Hepatocyte (in vitro differentiated cells): ENCODE results near the gene TMCC1. TPM values are rescaled to one million over a fixed set of nuclear protein-coding genes. Genes with fewer than 3 reads are reported as not detected.

ENCODE experiments used
- DNase-seq: peaks from one replicate; pipeline ENCODE4 v3.0.0-alpha.2; 2016; ENCODE audit warnings: low spot score
- H2AFZ ChIP-seq: fragments of 200-600 bp; sonication (generic); 2 replicates; pipeline ENCODE4 v1.6.0; 2016; ENCODE audit warnings: antibody characterized with exemption, mild to moderate bottlenecking
- H3K27ac ChIP-seq: fragments of 200-600 bp; sonication (generic); 2 replicates; pipeline ENCODE4 v1.5.1; 2016; ENCODE audit warnings: mild to moderate bottlenecking
- H3K27me3 ChIP-seq: fragments of 200-600 bp; sonication (generic); 2 replicates; pipeline ENCODE4 v1.6.1; 2016
- H3K36me3 ChIP-seq: fragments of 200-600 bp; sonication (generic); replicated peaks from 2 replicates; pipeline ENCODE4 v1.5.1; 2016; ENCODE audit warnings: low read depth; ENCODE audit not compliant: insufficient read depth
- H3K4me1 ChIP-seq: fragments of 200-600 bp; sonication (generic); 2 replicates; pipeline ENCODE4 v1.5.1; 2016; ENCODE audit warnings: mild to moderate bottlenecking, moderate library complexity; ENCODE audit not compliant: insufficient read depth
- H3K4me2 ChIP-seq: fragments of 200-600 bp; sonication (generic); 2 replicates; pipeline ENCODE4 v1.6.0; 2016
- H3K4me3 ChIP-seq: fragments of 200-600 bp; sonication (generic); 2 replicates; pipeline ENCODE4 v1.5.1; 2016; ENCODE audit warnings: mild to moderate bottlenecking
- H3K79me2 ChIP-seq: fragments of 200-600 bp; sonication (generic); 2 replicates; pipeline ENCODE4 v1.6.0; 2017; ENCODE audit warnings: mild to moderate bottlenecking
- H3K9me2 ChIP-seq: fragments of 200-600 bp; sonication (generic); replicated peaks from 2 replicates; pipeline ENCODE4 v1.6.0; 2017; ENCODE audit warnings: mild to moderate bottlenecking; ENCODE audit not compliant: insufficient read depth
- H3K9me3 ChIP-seq: fragments of 200-600 bp; sonication (generic); 2 replicates; pipeline ENCODE4 v1.5.1; 2016; ENCODE audit warnings: low read depth, mild to moderate bottlenecking
- H4K20me1 ChIP-seq: fragments of 200-600 bp; sonication (generic); 2 replicates; pipeline ENCODE4 v1.6.0; 2016; ENCODE audit warnings: mild to moderate bottlenecking; ENCODE audit not compliant: insufficient read depth, poor library complexity, severe bottlenecking
- EZH2 ChIP-seq: fragments of 200-600 bp; sonication (generic); IDR thresholded peaks from 2 replicates; pipeline ENCODE4 v1.6.1; 2016; ENCODE audit warnings: antibody characterized with exemption, mild to moderate bottlenecking, borderline replicate concordance
- EZH2phosphoT487 ChIP-seq: fragments of 200-600 bp; sonication (generic); IDR thresholded peaks from one replicate; pipeline ENCODE4 v1.6.1; 2018; ENCODE audit warnings: antibody characterized with exemption, mild to moderate bottlenecking, low read depth, moderate library complexity; ENCODE audit not compliant: unreplicated experiment, severe bottlenecking
- WGBS: methylation state at CpG from one replicate; pipeline ENCODE4 v1.1.6; 2016; ENCODE audit warnings: low lambda C conversion rate; ENCODE audit errors: missing lambda C conversion rate; 5-methylcytosine and 5-hydroxymethylcytosine counted together
- polyA plus RNA-seq: library from polyadenylated mRNA; unstranded; fragments of >200 nt; fragmentation: Nextera tagmentation; extraction: Ambion mirVana; gene quantifications from 2 replicates; pipeline ENCODE4 v1.2.1, GENCODE V29; 2016
- total RNA-seq: library from RNA; depleted of rRNA; stranded (reverse); fragments of >200 nt; gene quantifications from 2 replicates; pipeline ENCODE4 v1.2.3, GENCODE V29; 2014
- TF ChIP-seq, protein P1 (sequence below): fragments of 200-600 bp; sonication (generic); IDR thresholded peaks from 2 replicates; pipeline ENCODE4 v1.5.1; 2016; ENCODE audit warnings: antibody characterized with exemption, mild to moderate bottlenecking; ENCODE audit not compliant: poor library complexity

Gene TMCC1
- total and polyA plus RNA-seq, 2 experiments from 2014 or later: 7.0 to 17.3 TPM

DNA sequence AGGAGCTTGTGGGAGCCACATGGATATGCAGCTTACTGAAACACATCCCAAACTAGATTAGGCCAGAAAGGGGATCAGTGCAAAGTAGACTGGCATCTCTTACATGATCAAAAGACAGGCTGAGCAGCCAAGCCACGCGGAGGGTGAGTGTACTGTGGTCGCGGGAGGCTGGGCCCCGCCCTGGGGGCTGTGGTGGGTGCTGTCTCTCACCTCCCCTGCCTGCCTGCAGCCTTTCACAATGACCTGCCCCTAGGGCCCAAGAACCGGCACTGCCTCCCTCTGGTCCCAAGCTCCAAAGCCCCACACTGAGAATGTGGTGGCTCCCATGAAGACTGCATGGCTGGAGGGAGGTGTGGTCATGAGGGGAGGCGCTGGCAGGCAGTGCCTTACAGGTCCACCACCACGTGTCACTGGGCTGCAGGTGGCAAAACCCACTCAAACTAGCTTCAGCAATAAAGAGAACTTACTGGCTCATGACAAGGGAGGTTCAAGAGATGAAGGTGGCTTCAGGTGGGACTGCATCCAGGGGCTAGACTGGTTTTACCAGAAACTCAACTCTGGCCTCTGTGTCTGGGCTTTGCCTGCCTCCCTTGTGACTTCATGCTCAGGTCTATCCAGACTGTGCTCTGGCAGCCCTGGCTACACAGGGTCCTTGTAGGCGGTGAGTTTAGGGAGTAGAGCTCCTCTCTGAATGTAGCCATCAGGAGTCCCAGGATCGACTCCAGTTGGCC lies 259.6 kb downstream of the TMCC1 start:
- H4K20me1 ChIP-seq: no peaks in the 10 kb centered on the region
- H3K79me2 ChIP-seq: no peaks in the 10 kb centered on the region
- H3K27me3 ChIP-seq: no peaks in the 10 kb centered on the region
- no peak for DNase-seq
- no peaks in the 10 kb centered on the region for H3K9me3 ChIP-seq
- no peak overlapping the region for H3K4me3 ChIP-seq
- no peak for TF ChIP-seq EZH2phosphoT487
- TF ChIP-seq, protein P1, sequence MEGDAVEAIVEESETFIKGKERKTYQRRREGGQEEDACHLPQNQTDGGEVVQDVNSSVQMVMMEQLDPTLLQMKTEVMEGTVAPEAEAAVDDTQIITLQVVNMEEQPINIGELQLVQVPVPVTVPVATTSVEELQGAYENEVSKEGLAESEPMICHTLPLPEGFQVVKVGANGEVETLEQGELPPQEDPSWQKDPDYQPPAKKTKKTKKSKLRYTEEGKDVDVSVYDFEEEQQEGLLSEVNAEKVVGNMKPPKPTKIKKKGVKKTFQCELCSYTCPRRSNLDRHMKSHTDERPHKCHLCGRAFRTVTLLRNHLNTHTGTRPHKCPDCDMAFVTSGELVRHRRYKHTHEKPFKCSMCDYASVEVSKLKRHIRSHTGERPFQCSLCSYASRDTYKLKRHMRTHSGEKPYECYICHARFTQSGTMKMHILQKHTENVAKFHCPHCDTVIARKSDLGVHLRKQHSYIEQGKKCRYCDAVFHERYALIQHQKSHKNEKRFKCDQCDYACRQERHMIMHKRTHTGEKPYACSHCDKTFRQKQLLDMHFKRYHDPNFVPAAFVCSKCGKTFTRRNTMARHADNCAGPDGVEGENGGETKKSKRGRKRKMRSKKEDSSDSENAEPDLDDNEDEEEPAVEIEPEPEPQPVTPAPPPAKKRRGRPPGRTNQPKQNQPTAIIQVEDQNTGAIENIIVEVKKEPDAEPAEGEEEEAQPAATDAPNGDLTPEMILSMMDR: no peak
- TF ChIP-seq EZH2: no peak
- H3K36me3 ChIP-seq: no peaks in the 10 kb centered on the region
- no peaks in the 10 kb centered on the region for H3K4me1 ChIP-seq
- WGBS: 81% methylated on average over 10 of the region's 10 CpGs
- H3K9me2 ChIP-seq: no peaks in the 10 kb centered on the region
- no peak overlapping the region for H3K27ac ChIP-seq
- no peak overlapping the region for H3K4me2 ChIP-seq
- H2AFZ ChIP-seq: no peak overlapping the region

DNA sequence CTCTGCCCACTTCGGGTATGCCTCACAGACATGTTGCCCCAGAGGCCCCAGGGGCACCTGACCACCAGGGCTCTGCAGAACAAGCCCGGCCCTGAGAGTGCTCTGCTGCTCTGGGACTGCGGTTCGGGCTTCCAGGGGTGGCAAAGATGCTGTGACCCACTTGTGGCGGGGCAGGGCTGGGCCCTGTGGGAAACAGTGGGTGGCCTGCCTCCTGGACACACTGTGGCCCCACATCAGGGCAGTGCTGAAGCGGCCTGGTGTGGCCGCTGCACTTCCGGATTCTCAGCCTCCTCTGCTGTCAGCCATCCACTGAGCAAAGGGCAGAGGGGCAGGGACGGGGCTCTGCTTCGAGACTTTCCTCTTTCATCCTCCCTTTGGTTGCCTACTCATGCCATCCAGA lies 260.5 kb downstream of the TMCC1 start:
- Histone ChIP-seq H3K4me1 (no peaks in the 10 kb centered on the region), H3K79me2 (no peaks in the 10 kb centered on the region), H3K9me3 (no peaks in the 10 kb centered on the region), H4K20me1 (no peaks in the 10 kb centered on the region), H3K36me3 (no peaks in the 10 kb centered on the region), H2AFZ (no peak overlapping the region), H3K4me2 (no peak overlapping the region), H3K27ac (no peak overlapping the region), H3K27me3 (no peaks in the 10 kb centered on the region), H3K4me3 (no peak overlapping the region), H3K9me2 (no peaks in the 10 kb centered on the region)
- TF ChIP-seq, protein P1: no peak
- no peak for TF ChIP-seq EZH2
- no peak for TF ChIP-seq EZH2phosphoT487
- 87% methylated on average over 10 of the region's 10 CpGs for whole genome bisulfite sequencing
- no peak for DNase-seq

- no peak overlapping the region for H3K4me2 ChIP-seq
- TF ChIP-seq EZH2phosphoT487 (no peak), EZH2 (no peak)
- TF ChIP-seq, protein P1: no peak
- no peaks in the 10 kb centered on the region for H4K20me1 ChIP-seq
- no peaks in the 10 kb centered on the region for H3K79me2 ChIP-seq
- H3K4me1 ChIP-seq: peaks cover 3% of the 10 kb centered on the region
- no peaks in the 10 kb centered on the region for H3K9me3 ChIP-seq
- no peaks in the 10 kb centered on the region for H3K9me2 ChIP-seq
- H3K36me3 ChIP-seq: no peaks in the 10 kb centered on the region
- no peaks in the 10 kb centered on the region for H3K27me3 ChIP-seq
- no peak overlapping the region for H2AFZ ChIP-seq
- DNase-seq: no peak
- no peak overlapping the region for H3K27ac ChIP-seq
- no peak overlapping the region for H3K4me3 ChIP-seq
- 91% methylated on average over 11 of the region's 11 CpGs for WGBS
Observed at GRCh38 chr3:129632556-129632955, 261.0 kb downstream of the TMCC1 start.

DNA sequence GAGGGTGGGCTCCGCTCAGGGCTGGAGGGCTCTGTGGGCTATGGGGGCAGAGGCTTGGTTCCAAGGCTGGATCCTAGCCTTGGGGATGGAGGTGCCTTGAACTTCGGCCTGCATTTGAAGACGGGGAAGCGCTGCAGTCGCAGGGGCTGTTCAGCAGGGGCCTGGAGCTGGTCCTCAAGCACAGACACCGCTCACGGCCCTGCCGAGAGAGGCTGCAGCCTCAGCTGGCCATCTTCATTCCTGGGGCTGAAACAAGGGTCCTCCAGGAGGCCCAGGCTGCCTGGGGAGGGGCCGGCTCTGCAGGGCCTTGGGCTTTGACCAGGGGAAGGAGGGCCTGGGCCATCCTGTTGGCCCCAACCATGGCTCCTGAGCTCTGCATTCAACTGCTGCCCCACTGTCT lies 261.5 kb downstream of the TMCC1 start:
- H4K20me1 ChIP-seq: no peaks in the 10 kb centered on the region
- H3K9me3 ChIP-seq: no peaks in the 10 kb centered on the region
- H2AFZ ChIP-seq: no peak overlapping the region
- WGBS: 86% methylated on average over 7 of the region's 9 CpGs
- H3K36me3 ChIP-seq: no peaks in the 10 kb centered on the region
- H3K4me2 ChIP-seq: no peak overlapping the region
- H3K27ac ChIP-seq: no peak overlapping the region
- no peak for TF ChIP-seq EZH2
- TF ChIP-seq, protein P1: no peak
- no peak for TF ChIP-seq EZH2phosphoT487
- no peak overlapping the region for H3K4me3 ChIP-seq
- DNase-seq: no peak
- no peaks in the 10 kb centered on the region for H3K27me3 ChIP-seq
- peaks cover 8% of the 10 kb centered on the region for H3K4me1 ChIP-seq
- H3K9me2 ChIP-seq: no peaks in the 10 kb centered on the region
- H3K79me2 ChIP-seq: no peaks in the 10 kb centered on the region
